Fibroblast of skin of left quadriceps (primary cell): ENCODE results near the gene EPHX1.
A peak's percentile ranks its signal among the peaks of the same experiment; 100 is the strongest.
"Not testable (repeated sequence)": the region's sequence is repeated elsewhere in the genome, so short reads cannot be mapped to it uniquely, and the experiment has no call there.

Experiments
- DNase-seq, 2 experiments: peaks; one replicate each; pipeline ENCODE4 v3.0.0-alpha.2; 2013; ENCODE audit warnings: low read depth in 2 of 2

Gene EPHX1

DNA sequence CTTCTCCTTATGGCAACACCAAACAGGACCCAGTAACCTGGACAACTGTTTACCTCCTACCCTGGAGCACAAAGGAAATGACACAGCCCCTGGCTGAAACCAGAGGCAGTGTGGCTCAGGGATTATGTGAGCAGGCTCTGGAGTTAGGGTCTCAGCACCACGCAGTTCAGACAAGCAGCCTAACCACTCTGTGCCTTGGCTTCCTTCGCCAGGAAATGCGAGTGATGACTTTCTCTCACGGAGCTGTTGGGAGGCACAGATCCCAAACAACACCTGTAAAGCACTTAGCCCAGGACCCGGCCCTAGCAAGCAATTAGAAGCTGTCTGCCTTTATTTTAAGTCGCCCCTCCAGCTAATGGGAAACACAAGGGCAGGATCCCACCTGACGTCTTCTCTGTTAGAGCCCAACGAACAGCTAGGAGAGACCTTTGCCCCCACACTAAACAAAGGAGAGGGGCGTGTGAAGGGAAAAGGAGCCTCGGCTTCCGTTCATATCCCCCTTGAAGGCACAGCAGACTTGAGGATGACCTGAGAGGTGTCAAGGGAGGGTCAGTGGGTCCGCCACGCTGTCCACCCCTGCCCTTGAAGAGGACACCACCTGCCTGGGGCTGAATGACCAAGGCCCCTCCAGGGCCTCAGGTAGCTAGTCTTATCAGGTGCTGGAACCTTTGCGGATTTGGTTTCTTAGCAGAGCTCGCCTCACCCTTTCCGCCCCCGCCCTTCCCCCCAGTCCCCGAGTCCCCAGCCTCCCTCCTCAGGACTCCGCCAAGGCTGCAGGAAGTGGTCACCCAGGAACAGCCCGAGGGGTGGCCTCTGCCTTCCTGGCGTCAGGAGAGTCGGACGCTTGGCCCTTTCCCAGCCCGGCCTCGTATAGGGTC is 71.4 kb downstream of the EPHX1 start:
- DNase-seq: no peak

DNA sequence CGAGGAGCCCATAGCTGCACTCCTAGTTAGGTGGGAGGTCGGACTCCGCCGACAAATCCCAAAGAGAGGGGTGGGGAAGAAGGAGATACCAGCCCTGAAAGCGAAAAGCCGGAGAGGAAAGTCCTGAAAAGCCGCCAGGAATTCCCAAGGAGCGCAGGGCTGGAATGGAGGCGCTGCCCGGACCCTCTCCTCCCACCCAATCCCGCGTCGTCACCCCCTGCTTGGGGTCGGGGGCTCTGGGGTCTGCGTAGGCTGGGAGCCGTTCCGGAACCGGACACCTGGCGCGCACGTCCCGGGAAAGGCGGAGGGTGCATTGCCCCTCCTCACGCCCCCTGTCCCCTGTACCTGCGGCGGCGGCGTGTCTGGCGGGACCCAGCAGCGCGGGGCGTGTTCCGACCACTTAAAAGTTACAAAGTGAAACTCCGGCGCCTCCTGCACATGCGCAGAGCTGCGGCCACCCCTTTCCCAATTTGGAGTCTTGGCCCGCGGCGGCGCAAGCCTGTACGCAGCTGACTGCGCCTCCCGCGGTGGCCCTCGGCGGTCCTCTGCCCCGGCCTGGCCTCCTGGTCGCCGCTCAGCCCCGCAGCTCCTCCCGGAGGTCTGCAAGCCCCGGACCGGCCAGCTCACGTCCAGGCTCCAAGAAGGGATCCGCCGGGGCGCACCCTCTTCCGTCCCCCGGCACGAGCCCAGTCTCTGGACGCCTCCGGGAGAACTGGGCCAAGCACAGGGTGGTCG is 72.2 kb downstream of the EPHX1 start, which contains the start of gene TMEM63A:
TSS of gene TMEM63A (minus strand) at position 422 of the 735 bp plus-strand sequence. CDS start 4,800 bp downstream, outside the sequence.
- peak; percentile 55 to 61 for DNase-seq

DNA sequence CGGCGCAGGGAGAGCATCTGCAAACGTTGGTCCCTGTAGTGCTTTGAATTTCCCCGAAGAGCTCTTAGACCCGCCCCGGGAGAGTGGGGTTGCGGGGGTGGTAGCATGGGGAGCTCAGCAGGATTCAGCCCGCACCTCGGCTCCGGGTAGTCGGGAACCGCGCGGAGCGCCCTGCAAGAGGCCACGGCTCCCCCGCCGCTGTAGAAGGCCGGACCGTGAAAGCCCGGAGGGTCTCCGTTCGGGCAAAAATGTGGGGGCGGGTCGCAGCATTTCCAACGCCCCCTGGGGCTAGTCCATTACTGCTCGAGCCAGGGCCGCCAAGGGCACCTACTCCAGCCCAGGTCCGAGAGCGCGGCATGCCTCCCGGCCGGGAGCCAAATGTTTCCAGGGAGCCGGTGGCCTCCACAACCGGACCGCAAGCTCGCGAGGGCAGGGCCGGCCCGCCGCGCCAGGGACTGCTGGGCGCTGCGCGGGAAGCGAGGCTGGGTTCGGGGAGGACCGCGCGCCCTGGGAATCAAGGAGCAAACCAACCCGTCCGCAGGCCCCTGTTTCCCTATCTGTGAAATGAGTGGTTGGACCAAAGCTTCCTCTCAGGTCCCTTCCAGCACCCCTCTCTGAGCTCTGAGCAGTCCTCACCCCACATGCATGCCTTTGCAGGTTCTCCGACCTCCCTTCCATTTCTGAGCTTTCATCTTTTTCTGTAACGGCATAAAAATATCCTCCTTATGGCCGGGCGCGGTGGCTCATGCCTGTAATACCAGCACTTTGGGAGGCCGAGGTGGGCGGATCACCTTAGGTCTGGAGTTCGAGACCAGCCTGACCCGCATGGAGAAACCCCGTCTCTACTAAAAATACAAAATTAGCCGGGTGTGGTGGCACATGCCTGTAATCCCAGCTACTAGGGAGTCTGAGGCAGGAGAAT is 73.0 kb downstream of the EPHX1 start:
- no peak for DNase-seq

DNA sequence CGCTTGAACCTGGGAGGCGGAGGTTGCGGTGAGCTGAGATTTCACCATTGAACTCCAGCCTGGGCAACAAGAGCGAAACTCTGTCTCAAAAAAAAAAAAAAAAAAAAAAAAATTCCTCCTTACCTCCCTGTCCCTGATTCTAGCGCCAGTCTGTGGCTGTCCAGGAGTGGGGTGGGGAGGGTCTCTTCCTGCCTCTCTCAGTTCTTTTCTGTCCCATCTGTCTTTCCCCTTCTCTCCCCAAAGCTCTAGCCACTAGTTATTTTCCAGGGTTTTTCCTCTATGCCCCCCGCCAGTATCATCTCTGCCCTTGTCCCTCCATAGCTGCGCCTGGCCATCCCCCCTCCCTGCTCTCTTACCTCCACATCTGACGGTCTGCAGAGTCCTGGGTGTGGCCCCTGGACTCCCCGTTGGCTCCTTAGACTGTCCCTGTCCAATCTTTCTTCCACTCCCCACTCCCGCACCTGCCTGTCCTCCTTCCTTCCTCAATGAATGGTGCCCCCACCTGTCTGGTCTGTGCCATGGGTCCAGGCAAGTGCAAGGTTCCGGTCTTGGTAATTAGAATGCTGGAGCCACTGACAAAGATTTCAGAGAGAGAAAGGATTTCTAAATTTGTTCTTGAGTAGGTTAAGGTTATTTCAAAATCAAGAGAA is 73.8 kb downstream of the EPHX1 start:
- no peak for DNase-seq

DNA sequence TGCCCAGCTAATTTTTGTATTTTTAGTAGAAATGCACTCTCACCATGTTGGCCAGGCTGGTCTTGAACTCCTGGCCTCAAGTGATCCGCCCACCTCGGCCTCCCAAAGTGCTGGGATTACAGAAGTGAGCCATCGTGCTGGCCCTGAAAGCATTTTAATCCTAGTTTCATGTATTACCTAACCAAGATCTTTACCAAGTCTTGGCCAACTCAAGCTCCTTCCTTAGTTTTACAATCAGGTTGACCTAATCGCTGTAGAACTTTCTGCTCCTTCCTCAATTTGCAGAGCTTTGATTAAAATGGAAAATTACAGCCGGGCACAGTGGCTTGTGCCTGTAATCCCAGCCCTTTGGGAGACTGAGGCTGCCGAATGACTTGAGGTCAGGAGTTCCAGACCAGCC is 75.4 kb downstream of the EPHX1 start:
- DNase-seq: no peak

DNA sequence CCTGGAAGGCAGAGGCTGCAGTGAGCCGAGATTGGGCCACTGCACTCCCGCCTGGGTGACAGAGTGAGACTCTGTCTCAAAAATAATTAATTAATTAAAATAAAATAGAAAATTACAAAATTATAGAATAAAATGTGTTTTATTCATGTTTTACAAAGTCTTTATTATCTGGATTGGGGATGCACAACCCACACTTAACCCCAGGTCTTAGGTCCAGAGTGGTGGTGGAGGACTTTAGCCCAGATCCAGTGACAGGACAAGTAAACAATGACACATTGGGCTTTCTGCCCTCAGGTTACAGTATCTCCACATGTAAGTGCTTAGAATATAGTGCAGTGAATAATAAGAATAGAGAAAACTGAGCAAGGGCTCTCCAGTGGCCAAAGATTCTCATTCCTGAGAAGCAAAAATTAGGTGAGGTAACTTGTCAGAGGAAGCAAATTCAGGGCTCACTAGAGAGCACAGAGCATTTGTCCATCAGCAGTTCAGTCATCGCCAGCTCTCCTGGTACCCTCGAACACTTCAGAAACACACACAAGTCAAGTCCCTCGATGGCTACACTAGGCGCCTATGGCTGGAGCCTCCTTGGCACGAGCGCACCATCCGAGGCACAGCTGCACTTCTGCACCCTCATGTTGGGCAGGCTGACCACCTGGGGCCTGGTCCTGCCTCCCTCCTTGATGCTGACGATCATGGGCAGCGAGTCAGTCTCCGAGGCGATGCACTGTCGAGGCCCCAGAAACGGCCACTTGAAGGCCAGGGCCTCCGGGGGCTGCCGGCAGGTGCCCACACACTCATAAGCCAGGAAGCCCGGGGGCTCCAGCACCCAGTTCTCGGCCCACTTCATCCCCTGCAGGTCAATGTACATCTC is 76.5 kb downstream of the EPHX1 start:
- no peak for DNase-seq

DNA sequence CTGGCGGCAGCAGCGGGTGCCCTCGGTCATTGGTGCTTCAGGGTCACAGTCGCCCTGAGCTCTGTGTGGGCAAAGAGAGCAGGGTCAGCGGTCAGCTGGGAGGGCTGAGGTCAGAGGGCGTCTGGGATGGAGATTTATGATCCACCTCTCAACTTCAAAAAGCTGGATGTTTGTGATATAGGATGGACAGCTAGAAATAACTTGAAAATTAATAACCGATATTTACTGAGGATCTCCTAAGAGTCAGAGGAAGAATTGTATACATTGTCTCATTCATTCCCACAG is 77.0 kb downstream of the EPHX1 start:
- DNase-seq: no peak

DNA sequence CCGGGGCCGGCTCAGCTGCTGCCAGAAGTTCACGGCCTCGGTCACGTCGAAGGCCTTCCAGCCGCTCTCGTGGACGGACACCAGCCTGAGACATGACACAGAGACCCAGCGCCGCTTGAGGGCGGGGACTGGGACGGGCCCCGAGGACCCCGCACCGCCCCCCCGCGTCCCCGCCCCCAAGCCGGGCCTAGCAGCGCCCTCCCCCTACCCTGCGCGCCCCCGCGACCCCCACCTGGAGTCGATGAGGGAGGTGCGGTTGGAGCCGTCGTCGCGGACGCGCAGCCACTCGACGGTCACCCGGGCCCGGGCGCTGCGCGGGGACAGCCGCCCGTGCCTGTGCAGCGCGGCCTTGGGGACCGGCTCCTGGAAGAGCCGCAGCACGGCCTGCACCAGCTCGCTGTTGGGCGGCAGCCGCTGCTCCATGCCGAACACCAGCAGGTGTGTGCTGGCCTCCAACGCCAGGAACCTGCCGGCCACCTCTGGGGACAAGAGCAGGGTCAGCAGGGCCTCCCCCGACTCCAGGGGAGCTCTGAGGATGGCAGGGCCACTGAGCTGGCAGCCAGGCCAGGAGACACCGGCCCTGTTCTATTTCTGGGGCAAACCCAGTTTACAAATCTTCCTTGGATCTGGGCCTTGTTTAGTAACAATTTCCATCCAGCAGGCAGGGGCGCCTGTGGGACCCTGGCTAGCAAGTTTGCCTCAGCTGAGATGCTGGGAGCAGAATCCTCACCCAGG is 77.8 kb downstream of the EPHX1 start:
- DNase-seq: not testable (repeated sequence)

DNA sequence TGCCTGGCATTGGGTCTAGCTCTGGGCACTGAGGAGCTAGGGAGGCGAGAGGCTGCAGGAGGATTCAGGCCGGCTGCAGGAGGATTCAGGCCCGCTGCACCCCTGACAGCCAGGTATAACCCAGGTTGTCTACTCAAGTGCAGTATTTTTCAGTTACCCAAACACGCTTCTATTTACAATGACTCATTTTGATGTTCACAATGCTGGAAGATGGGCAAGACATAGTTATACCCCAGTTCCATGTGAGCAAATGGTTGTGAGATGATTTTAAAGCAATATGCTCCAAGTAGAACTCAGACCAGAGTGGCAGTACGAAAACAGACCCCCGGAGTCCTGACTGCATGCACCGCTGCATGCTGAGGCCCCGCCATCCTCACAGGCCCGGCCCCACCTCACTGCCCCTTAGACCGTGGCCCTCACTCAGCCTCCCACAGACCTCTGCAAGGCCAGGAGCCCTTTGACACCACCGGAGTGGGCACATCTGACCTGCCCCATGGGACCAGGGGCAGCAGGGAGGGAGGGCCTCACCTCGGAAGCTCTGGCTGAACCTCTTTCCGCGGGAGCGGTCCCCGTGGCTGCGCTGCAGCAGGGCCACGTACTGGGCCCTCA is 78.5 kb downstream of the EPHX1 start:
- DNase-seq: no peak

DNA sequence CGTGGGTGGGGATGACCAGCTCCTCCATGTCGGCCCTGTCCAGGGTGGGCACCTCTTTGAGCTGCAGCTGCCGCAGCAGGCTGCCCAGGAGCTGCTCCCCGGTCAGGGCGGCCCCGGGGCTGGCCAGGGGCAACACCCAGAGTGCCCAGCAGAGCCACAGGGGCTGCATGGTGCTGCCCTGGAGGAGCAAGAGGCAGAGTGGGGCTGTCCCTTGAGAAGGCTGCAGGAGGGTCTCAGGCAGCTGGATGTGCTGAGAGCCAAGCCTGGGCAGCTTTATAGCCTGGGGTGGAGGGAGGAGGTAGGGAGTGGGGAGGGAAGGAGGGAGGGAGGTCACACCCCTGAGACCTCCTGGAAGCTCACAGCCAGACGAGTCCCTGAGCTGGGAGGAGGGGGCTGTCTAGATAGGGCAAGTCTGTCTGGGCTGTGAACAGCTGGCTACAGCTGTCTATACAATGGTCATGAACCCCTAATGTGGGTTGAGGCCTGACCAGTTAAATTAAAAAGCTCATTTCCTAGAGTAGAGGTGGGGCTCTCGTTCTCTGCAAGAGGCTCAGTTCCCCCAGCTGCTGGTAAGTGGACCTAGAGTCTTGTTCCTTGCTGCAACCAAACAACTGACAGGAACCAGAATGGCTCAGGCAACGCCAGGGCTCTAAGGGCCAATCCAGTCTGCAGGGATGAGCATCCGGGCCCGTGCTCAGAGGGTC is 79.1 kb downstream of the EPHX1 start, which contains the start of gene LEFTY1:
TSS of gene LEFTY1 (minus strand) at position 249 of the 704 bp plus-strand sequence. CDS start at position 169, 80 bp downstream.
- DNase-seq: no peak

DNA sequence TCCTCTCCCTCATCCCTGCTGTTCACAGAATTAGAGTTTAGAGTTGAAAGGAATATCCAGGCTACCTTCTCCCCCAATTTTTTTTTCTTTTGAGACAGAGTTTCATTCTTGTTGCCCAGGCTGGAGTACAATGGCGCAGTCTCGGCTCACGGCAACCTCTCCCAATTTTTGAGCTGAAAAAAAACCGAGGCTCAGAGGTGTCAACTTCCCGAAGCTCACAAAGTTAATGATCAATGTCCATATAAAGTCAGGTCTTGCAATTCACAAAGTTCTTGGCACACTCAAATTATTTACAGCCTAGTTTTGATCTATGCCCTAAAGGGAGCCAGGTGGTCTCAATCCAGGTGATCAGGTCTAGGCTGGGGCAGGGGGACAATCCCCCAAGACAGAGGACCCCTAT is 79.8 kb downstream of the EPHX1 start:
- DNase-seq: no peak

DNA sequence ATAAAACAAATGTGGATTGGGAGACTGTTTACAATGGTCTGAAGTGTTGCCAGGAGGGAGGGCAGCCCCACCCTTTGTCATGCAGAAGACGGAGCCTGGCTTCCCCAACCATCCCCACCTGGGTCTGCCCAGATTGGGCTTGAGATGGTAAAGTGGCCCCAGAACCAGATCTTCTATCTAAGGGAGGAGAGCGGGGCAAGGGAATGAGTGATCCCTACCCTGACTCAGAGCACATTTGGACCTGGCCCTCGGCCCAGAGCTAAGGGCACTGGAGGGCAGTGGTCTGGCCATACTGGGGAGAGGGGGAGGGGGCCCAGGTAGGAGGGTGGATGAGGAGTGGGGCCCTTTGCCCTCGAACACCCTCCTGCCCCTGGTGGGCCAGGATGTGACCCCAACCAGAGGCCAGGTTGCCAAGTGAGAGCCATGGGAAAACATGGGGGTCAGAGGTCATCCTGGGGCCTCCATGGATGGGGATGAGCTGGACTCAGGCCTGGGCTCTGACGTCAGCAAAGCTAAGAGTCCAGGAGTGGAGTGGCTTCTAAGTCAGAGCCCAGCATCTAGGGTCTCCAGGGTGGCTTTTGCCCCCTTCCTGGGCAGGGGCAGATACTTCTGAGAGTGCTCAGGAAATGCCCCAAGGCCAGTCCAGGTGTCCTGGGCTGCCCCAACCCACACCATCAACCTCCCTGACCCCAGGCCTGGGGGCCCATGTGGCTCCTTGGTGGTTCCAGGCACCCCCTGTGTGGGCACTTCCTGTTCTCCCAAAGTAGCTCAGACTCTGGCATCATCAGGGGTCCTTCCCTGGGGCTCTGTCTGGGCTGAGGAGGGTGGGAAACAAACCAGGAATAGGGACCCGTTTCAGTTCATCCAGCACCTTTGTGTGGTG is 80.7 kb downstream of the EPHX1 start:
- DNase-seq: no peak

DNA sequence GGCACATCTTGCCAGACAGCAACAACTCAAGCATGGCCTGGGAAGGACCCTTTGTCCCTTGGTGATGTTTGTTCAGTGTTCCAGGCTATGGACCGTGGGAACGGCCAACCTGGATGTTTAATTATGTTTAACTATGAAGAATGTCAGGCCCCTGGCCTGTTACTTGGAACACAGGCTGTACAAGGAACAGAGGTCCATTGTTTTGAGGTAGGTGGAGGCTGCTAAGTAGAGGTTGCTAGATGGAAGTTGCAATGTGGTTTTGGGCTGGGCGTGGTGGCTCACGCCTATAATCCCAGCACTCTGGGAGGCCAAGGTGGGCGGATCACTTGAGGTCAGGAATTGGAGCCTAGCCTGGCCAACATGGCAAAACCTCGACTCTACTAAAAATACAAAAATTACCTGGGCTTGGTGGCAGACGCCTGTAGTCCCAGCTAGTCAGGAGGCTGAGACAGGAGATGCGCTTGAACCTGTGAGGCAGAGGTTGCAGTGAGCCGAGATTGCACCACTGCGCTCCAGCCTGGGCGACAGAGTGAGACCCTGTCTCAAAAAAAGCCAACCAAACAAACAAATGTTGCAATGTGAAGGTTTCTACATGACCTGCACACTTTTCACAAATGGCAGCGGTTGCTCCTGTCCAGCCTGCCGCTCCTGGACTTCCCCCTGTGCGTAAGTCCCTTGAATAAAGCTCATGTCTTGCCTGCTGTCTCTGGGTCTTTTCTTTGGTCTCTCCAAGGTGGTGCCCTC is 81.5 kb downstream of the EPHX1 start:
- DNase-seq: no peak

DNA sequence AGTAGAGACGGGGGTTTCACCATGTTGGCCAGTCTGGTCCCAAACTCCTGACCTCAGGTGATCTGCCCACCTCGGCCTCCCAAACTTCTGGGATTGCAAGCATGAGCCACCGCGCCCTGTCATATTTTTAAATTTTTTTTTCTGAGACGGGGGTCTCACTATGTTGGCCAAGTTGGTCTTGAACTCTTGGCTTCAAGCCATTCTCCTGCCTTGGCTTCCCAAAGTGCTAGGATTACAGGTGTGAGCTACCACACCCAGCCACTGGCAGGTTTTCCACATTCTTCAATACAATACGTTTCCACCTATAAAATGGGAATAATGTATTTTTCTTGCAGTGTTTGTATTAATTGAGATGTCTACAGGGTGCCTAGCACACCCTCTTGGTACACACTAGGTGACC is 82.4 kb downstream of the EPHX1 start:
- DNase-seq: no peak
